Measurements from ENCODE around the gene TPRG1.

- no peak for TF ChIP-seq CTCF (IDR thresholded peaks at IDR 0.05)
- no peak for TF ChIP-seq POLR2A (IDR thresholded peaks at IDR 0.05; ENCODE audit: low read depth)
- no peak for TF ChIP-seq EP300 (IDR thresholded peaks at IDR 0.05)
These were observed 55.5 kb downstream of the TPRG1 start for GRCh38 chr3:189227249-189227648.
